Fibroblast of the aortic adventitia (primary cell): ENCODE measurements around the gene SERPINB1. TPM values are rescaled to one million over a fixed set of nuclear protein-coding genes. Genes with fewer than 3 reads are reported as not detected.
A peak's percentile ranks its signal among the peaks of the same experiment; 100 is the strongest.
"Not testable (repeated sequence)": the region's sequence is repeated elsewhere in the genome, so short reads cannot be mapped to it uniquely, and the experiment has no call there.

Source experiments
- DNase-seq: peaks from one replicate; pipeline ENCODE4 v3.0.0-alpha.2; 2010; ENCODE audit warnings: low read depth
- H3K4me3 ChIP-seq: 2 replicates; pipeline ENCODE4 v1.5.1; 2011; ENCODE audit warnings: low read depth, mild to moderate bottlenecking, control low read depth, low read length, moderate library complexity
- total RNA-seq: library from RNA; depleted of rRNA; stranded (reverse); fragments of >200 nt; gene quantifications from 2 replicates; pipeline ENCODE4 v1.2.3, GENCODE V29; 2012; ENCODE audit warnings: low replicate concordance
- TF ChIP-seq, protein P1 (sequence below): IDR thresholded peaks from 2 replicates; pipeline ENCODE4 v1.5.1; 2011; ENCODE audit warnings: mild to moderate bottlenecking, low read length, control low read depth, inconsistent platforms; ENCODE audit not compliant: insufficient read depth

SERPINB1 gene
- total RNA-seq, result 8.6 and 22.1 TPM in 2 replicates

DNA sequence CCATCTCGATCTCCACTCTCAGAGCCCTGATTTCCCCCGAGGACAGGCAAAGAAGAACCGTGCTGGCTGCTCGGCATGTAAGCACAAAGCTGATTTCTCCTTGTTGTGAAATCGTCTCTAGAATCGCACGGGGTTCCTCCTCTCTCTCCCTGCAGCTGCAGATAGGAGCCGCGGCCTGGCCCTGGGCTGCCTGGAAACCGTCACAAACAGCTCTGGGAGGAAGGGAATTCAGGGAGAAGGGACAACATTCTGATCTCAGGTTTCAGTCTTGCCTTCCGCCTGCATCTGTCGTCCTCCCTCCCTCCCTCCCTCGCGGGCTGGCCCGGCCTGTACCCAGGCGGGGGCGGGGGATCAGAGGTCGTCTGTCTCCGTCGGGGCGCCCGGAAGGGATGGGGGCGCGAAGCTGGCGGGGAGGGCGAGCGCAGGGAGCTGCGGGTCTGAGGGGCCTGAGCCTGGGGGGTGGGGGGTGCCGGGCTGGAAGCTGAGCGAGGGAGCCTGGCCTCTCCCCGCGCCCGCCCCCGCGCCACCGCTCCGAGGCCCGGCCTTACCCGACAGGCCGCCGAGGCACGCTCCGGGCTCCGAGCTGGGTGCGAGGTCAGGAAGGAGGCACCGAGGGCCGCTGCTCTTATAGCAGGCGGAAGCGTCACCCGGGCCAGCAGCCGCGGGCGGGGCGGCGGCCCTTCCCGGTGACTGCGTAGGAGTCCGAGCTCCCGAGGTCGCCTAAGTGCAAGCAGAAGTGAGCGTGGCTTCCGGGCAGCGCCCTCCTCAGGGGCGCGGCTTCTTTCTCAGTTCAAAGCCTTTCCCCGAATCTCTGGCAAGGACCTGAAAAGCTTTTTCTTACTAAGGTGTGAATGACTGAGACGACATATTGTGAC is at the start of gene SERPINB1:
SERPINB1 (minus strand) TSS at position 600 of the 875 bp plus-strand sequence. CDS start 1,277 bp downstream, outside the sequence.
- H3K4me3 ChIP-seq, result peak within 1 kb of the TSS; percentile 61
- TF ChIP-seq, protein P1, sequence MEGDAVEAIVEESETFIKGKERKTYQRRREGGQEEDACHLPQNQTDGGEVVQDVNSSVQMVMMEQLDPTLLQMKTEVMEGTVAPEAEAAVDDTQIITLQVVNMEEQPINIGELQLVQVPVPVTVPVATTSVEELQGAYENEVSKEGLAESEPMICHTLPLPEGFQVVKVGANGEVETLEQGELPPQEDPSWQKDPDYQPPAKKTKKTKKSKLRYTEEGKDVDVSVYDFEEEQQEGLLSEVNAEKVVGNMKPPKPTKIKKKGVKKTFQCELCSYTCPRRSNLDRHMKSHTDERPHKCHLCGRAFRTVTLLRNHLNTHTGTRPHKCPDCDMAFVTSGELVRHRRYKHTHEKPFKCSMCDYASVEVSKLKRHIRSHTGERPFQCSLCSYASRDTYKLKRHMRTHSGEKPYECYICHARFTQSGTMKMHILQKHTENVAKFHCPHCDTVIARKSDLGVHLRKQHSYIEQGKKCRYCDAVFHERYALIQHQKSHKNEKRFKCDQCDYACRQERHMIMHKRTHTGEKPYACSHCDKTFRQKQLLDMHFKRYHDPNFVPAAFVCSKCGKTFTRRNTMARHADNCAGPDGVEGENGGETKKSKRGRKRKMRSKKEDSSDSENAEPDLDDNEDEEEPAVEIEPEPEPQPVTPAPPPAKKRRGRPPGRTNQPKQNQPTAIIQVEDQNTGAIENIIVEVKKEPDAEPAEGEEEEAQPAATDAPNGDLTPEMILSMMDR, result no peak
- peak; percentile 94 for DNase-seq

DNA sequence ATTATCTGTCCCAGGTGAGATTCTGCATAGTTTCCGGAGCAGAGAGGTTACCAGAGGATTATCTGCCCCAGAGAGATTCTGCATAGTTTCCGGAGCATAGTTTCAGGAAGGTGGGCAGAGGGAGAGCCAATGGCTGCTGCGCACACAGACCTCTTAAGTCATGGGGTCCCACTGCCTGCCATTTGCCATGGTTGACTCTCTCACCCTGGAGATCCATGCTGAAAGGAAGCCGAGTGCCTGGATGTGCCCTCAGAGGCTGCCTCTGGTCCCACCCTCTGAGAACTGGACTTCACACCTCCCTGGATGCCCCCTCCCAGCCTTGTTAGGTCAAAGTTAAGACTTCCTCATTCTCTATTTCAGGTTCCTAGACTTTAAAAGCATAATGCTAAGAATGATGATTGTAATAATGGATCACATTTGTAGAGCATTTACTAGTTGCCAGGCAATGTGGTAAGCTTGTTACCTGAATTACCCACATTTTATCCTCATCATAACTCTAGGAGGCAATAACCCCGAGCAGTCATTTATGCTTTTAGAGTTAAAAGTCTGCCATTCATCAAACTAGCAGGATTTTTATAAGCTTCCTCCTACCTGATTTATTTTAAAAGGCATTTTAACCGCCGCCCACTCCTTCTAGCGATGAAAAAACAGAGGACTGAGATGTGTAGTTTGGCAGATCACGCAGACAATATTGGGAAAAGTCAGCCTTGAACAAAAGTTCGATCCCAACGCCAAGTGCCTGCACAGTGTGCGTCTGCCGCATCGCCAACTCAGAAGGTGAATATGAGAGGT is 49.5 kb upstream of the SERPINB1 start:
- H3K4me3 ChIP-seq, result no peak overlapping the region
- TF ChIP-seq, protein P1, result no peak
- DNase-seq, result no peak

DNA sequence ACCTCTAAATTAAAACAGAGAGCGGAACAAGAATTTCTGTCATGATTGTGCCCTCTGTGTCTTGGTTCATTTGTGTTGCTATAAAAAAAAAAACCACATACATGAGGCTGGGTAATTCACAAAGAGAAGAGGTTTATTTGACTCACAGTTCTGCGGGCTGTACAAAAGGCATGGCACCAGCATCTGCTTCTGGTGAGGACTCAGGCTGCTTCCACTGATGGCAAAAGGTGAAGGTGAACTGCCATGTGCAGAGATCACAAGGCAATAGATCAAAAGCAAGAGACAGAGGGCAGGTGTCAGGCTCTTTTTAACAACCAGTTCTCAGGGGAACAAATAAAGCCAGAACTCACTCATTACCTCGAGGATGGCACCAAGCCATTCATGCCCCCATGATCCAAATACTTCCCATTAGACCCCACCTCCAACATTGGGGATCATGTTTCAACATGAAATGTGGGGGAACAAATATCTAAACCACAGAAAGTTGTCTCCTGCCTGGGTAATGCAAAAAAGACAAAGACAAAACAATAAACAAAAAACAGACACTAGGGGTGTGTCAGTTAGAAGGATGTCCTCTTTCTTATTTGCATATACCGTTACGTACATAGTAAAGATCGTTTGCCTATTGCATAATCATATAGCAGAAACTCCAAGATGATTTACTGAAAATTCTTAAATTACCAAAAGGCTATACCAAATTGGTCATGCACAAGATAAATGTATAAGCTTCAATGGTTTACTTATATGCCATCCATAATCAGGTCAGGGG is 44.5 kb upstream of the SERPINB1 start:
- no peak overlapping the region for H3K4me3 ChIP-seq
- TF ChIP-seq, protein P1, result no peak
- DNase-seq, result no peak

DNA sequence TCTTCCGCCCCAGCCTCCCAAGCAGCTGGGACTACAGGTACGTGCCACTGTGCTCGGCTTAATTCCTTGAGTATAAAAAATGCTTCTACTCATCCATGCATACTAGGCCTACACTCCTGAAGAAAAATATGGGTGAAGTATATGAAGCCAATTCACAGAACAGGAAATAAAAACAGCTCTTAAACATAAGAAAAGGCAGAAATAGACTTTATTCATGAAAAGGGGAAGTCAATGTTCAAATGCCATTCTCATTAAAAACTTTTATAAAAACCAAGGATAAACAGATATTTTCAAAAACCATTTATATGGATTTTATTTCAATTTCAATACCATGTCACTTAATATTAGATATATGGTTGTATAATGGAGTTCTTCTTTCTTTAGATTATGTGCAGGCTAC is 43.1 kb upstream of the SERPINB1 start:
- H3K4me3 ChIP-seq, result no peak overlapping the region
- TF ChIP-seq, protein P1, result no peak
- no peak for DNase-seq

DNA sequence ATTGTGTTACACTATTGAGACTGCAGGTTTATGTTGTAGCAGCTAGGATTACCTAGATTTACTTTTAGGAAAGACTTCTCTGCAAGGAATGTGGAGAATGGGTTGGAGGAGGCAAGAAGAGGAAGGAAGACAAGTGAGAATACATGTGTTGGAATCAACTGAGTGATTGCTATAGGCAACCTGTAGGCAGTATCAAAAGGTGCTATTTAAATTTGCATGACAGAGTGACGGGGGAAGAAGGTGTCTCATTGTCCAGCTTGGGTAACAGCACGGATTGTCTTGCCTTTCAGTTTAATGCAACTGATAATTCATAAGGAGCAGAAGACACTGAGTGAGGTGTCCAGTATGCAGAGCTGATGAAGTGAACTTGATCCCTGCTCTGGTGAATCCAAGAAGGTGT is 42.0 kb upstream of the SERPINB1 start:
- no peak for DNase-seq
- H3K4me3 ChIP-seq, result no peak overlapping the region
- TF ChIP-seq, protein P1, result no peak

DNA sequence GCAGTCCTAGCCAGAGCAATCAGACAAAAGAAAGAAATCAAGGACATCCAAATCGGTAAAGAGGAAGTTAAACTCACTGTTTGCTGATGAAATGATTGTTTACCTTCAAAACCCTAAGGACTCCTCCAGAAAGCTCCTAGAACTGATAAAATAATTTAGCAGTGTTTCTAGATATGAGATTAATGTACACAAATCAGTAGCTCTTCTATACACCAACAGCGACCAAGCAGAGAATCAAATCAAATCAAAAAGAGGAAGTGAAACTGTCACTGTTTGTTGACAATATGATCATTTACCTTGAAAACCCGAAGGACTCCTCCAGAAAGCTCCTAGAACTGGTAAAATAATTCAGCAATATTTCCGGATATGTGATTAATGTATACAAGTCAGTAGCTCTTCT is 39.8 kb upstream of the SERPINB1 start:
- no peak for DNase-seq
- no peak overlapping the region for H3K4me3 ChIP-seq
- TF ChIP-seq, protein P1, result no peak

DNA sequence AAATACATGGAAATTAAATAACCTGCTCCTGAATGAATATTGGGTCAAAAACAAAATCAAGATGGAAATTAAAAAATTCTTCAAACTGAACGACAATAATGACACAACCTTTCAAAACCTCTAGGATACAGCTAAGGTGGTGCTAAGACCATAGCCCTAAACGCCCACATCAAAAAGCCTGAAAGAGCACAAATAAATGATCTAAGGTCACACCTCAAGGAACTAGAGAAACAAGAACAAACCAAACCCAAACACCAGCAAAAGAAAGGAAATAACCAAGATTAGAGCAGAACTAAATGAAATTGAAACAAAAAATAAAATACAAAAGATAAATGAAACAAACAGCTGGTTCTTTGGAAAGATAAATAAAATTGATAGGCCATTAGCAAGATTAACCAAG is 38.5 kb upstream of the SERPINB1 start:
- DNase-seq, H3K4me3 ChIP-seq: not testable (repeated sequence)
